ENCODE data around the gene CAPZA2. TPM values are rescaled to one million over a fixed set of nuclear protein-coding genes. Genes with fewer than 3 reads are reported as not detected.

The CAPZA2 gene
- total and polyA plus RNA-seq, 9 of the 15 experiments (the other 6 are each of a cell fraction or from before 2014, with no cell fraction given), result 67.0 to 524 (median 176) TPM

DNA sequence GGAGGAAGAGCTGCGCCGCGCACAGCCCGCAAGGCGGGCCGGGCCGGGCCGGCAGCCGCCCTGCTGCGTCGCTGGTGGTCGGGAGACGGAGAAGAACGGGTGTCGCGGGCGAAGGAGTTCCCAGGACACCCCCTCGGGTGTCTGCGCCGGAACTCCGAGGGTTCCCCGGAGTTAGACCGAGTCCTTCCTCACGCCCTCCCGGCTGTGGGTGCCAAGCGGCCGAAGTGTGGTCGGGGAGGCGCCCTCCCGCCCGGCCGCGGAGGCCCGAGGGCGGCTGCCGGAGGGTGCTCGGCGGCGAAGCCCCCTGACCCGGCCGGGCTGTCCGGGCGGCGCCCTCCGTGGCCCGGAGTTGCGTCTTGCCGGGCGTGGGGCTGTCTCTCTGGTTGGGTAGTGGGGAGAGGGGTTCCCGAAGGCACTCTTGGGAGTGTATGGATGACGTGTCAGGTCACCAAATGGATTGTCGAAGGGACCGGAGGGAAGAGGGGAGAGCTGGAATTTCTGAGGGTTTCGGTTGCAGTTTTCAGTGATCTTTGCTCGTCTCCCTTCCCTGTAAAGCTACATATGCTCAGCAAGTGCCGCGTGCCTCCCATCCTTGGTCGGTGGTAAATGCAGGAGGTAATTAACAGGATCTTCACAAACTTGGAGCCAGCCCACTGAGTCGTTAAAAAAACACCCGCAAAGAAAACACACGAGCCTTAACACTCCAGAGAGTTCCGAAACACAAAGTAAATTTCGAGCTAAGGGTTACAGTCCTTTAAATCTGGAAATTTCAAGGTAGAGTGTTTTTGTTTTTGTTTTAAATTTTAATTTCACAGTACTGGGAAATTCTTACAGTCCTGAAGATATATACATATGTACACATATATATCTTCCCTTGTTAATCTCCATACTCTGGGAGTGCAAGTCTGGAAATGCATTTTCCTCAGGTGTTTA, 91.8 kb downstream of the CAPZA2 start (continued):
- TF ChIP-seq, protein P1, sequence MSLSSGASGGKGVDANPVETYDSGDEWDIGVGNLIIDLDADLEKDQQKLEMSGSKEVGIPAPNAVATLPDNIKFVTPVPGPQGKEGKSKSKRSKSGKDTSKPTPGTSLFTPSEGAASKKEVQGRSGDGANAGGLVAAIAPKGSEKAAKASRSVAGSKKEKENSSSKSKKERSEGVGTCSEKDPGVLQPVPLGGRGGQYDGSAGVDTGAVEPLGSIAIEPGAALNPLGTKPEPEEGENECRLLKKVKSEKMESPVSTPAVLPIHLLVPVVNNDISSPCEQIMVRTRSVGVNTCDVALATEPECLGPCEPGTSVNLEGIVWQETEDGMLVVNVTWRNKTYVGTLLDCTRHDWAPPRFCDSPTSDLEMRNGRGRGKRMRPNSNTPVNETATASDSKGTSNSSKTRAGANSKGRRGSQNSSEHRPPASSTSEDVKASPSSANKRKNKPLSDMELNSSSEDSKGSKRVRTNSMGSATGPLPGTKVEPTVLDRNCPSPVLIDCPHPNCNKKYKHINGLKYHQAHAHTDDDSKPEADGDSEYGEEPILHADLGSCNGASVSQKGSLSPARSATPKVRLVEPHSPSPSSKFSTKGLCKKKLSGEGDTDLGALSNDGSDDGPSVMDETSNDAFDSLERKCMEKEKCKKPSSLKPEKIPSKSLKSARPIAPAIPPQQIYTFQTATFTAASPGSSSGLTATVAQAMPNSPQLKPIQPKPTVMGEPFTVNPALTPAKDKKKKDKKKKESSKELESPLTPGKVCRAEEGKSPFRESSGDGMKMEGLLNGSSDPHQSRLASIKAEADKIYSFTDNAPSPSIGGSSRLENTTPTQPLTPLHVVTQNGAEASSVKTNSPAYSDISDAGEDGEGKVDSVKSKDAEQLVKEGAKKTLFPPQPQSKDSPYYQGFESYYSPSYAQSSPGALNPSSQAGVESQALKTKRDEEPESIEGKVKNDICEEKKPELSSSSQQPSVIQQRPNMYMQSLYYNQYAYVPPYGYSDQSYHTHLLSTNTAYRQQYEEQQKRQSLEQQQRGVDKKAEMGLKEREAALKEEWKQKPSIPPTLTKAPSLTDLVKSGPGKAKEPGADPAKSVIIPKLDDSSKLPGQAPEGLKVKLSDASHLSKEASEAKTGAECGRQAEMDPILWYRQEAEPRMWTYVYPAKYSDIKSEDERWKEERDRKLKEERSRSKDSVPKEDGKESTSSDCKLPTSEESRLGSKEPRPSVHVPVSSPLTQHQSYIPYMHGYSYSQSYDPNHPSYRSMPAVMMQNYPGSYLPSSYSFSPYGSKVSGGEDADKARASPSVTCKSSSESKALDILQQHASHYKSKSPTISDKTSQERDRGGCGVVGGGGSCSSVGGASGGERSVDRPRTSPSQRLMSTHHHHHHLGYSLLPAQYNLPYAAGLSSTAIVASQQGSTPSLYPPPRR (CRISPR knock-in tag; IDR thresholded peaks at IDR 0.05; ENCODE audit: borderline replicate concordance), result peak; percentile 87
- TF ChIP-seq PHB (CRISPR knock-in tag; IDR thresholded peaks at IDR 0.05) (no peak), CAMTA2 (CRISPR knock-in tag; conservative IDR thresholded peaks at IDR 0.05) (no peak), ZNF121 (CRISPR knock-in tag; conservative IDR thresholded peaks at IDR 0.05) (no peak), ZNF586 (CRISPR knock-in tag; conservative IDR thresholded peaks at IDR 0.05) (no peak), TCFL5 (CRISPR knock-in tag; conservative IDR thresholded peaks at IDR 0.05) (no peak), ZKSCAN3 (CRISPR knock-in tag; IDR thresholded peaks at IDR 0.05) (no peak), TEAD4 (IDR thresholded peaks at IDR 0.05; ENCODE audit: low read length) (peak; percentile 72), TEAD4 (CRISPR knock-in tag; IDR thresholded peaks at IDR 0.05; ENCODE audit: borderline replicate concordance) (no peak), GABPB1 (CRISPR knock-in tag; IDR thresholded peaks at IDR 0.05) (peak; percentile 63; the same call in 1 of the 2 replicates), ZNF707 (CRISPR knock-in tag; conservative IDR thresholded peaks at IDR 0.05) (no peak), MEF2D (tag; conservative IDR thresholded peaks at IDR 0.05; ENCODE audit: low read depth) (no peak), NR3C1 (CRISPR knock-in tag; IDR thresholded peaks at IDR 0.05) (peak; percentile 44; the same call in 1 of the 2 replicates), ZNF224 (CRISPR knock-in tag; IDR thresholded peaks at IDR 0.05) (no peak), SRSF1 (IDR thresholded peaks at IDR 0.05; ENCODE audit: low read depth, low read length) (no peak), ZNF274 (IDR thresholded peaks at IDR 0.05; ENCODE audit: borderline replicate concordance, low read depth, low read length) (no peak)
- TF ChIP-seq, protein P2, sequence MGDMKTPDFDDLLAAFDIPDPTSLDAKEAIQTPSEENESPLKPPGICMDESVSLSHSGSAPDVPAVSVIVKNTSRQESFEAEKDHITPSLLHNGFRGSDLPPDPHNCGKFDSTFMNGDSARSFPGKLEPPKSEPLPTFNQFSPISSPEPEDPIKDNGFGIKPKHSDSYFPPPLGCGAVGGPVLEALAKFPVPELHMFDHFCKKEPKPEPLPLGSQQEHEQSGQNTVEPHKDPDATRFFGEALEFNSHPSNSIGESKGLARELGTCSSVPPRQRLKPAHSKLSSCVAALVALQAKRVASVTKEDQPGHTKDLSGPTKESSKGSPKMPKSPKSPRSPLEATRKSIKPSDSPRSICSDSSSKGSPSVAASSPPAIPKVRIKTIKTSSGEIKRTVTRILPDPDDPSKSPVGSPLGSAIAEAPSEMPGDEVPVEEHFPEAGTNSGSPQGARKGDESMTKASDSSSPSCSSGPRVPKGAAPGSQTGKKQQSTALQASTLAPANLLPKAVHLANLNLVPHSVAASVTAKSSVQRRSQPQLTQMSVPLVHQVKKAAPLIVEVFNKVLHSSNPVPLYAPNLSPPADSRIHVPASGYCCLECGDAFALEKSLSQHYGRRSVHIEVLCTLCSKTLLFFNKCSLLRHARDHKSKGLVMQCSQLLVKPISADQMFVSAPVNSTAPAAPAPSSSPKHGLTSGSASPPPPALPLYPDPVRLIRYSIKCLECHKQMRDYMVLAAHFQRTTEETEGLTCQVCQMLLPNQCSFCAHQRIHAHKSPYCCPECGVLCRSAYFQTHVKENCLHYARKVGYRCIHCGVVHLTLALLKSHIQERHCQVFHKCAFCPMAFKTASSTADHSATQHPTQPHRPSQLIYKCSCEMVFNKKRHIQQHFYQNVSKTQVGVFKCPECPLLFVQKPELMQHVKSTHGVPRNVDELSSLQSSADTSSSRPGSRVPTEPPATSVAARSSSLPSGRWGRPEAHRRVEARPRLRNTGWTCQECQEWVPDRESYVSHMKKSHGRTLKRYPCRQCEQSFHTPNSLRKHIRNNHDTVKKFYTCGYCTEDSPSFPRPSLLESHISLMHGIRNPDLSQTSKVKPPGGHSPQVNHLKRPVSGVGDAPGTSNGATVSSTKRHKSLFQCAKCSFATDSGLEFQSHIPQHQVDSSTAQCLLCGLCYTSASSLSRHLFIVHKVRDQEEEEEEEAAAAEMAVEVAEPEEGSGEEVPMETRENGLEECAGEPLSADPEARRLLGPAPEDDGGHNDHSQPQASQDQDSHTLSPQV (IDR thresholded peaks at IDR 0.05), result 0 out of 2 replicates have a peak, but pooled peaks have one; percentile 64
- TF ChIP-seq, protein P3, sequence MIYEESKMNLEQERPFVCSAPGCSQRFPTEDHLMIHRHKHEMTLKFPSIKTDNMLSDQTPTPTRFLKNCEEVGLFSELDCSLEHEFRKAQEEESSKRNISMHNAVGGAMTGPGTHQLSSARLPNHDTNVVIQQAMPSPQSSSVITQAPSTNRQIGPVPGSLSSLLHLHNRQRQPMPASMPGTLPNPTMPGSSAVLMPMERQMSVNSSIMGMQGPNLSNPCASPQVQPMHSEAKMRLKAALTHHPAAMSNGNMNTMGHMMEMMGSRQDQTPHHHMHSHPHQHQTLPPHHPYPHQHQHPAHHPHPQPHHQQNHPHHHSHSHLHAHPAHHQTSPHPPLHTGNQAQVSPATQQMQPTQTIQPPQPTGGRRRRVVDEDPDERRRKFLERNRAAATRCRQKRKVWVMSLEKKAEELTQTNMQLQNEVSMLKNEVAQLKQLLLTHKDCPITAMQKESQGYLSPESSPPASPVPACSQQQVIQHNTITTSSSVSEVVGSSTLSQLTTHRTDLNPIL (CRISPR knock-in tag; IDR thresholded peaks at IDR 0.05), result no peak

Measured in K562 (cell line).